Tibial nerve (tissue), 4 donors: ENCODE results near the gene GRIA1. TPM values are rescaled to one million over a fixed set of nuclear protein-coding genes. Genes with fewer than 3 reads are reported as not detected.

Experiments used
- DNase-seq, 2 donors: peaks; one replicate each; pipeline ENCODE4 v3.0.0-alpha.2; 2019; ENCODE audit warnings: low spot score in 2 of 2
- H3K27ac ChIP-seq, 4 donors: fragments of 200-600 bp; sonication (generic) in 3 of 4; one replicate each; pipeline ENCODE4 v1.5.1; 2017 to 2019; ENCODE audit warnings: mild to moderate bottlenecking in 1 of 4
- H3K27me3 ChIP-seq, 2 donors: fragments of 200-600 bp; sonication (generic) in 1 of 2; one replicate each; pipeline versions ENCODE4 v1.5.1 to v1.6.0; 2017 to 2019
- H3K36me3 ChIP-seq, 3 donors: fragments of 200-600 bp; sonication (generic); one replicate each; pipeline ENCODE4 v1.5.1; 2018 to 2019
- H3K4me1 ChIP-seq, 4 donors: fragments of 200-600 bp; sonication (generic) in 3 of 4; one replicate each; pipeline ENCODE4 v1.5.1; 2017 to 2019
- H3K4me3 ChIP-seq, 4 donors: fragments of 200-600 bp; sonication (generic) in 3 of 4; one replicate each; pipeline ENCODE4 v1.5.1; 2017 to 2019; ENCODE audit warnings: mild to moderate bottlenecking in 1 of 4, moderate library complexity in 1 of 4
- H3K9me3 ChIP-seq, 4 donors: fragments of 200-600 bp; sonication (generic) in 3 of 4; one replicate each; pipeline ENCODE4 v1.5.1; 2017 to 2019
- EP300 ChIP-seq, 2 donors: sonication (generic); formaldehyde crosslinking; IDR thresholded peaks; one replicate each; pipeline ENCODE4 v1.6.1; 2017; ENCODE audit warnings: antibody characterized with exemption in 2 of 2, mild to moderate bottlenecking in 1 of 2
- POLR2A ChIP-seq, 2 donors: fragments of 450-650 bp; IDR thresholded peaks; one replicate each; pipeline ENCODE4 v1.6.1; 2017; ENCODE audit warnings: antibody characterized with exemption in 2 of 2, mild to moderate bottlenecking in 2 of 2, moderate library complexity in 2 of 2
- WGBS, 2 donors: methylation state at CpG; one replicate each; pipeline ENCODE4 v1.1.5; 2018; 5-methylcytosine and 5-hydroxymethylcytosine counted together
- total RNA-seq, 4 donors: library from RNA; depleted of rRNA; stranded (reverse); fragments of >200 nt; gene quantifications; one replicate each; pipeline ENCODE4 v1.1.0, GENCODE V29; 2016
- TF ChIP-seq, protein P1 (sequence below), 5 experiments: fragments of 200-600 bp in 3 of 5; fragments of 450-650 bp in 2 of 5; sonication (generic) in 3 of 5; IDR thresholded peaks; one replicate each; pipeline ENCODE4 v1.5.1; 2016 to 2019; ENCODE audit warnings: antibody characterized with exemption in 5 of 5, mild to moderate bottlenecking in 3 of 5, moderate library complexity in 2 of 5

GRIA1 gene
- total RNA-seq, 4 donors from 2014 or later: 1.2 to 2.1 (median 1.5) TPM

DNA sequence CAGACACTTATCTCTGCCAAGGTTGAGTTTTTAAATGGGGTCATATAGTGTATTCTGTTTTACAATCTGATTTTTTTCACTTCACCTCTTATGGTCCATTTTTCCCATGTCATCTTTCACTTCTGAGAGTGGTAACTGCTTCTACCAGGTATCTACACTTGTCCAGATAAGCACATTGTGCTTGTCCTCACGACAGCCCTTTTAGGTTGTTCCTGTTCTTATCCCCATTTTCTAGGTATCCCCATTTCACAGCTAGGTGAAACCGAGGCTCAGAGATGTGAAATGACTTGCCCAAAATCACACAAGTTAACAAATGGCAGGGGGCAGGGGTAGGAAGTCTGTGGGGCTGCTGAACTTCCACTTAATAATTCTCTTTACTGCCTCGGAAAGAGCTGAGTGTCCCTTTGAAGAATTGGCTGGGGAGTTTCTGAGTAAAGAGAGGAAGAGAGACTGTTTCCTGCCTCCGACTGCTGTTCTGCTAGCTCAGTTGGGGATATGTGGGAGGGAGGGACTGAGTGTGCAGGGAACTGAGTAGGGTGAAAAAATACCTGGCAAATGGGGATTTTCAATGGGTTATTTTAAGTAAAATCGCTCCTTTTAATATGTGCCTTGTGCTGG, 255.4 kb downstream of the GRIA1 start:
- Histone ChIP-seq H3K4me3 (no peak overlapping the region), H3K9me3 (no peaks in the 10 kb centered on the region), H3K27me3 (no peaks in the 10 kb centered on the region), H3K36me3 (no peaks in the 10 kb centered on the region), H3K27ac (no peak overlapping the region), H3K4me1 (no peaks in the 10 kb centered on the region)
- 41 to 50% methylated on average over 5 of the region's 5 CpGs for WGBS, 2 donors
- TF ChIP-seq EP300 (IDR thresholded peaks at IDR 0.05) (no peak), POLR2A (IDR thresholded peaks at IDR 0.05) (no peak)
- TF ChIP-seq, protein P1, sequence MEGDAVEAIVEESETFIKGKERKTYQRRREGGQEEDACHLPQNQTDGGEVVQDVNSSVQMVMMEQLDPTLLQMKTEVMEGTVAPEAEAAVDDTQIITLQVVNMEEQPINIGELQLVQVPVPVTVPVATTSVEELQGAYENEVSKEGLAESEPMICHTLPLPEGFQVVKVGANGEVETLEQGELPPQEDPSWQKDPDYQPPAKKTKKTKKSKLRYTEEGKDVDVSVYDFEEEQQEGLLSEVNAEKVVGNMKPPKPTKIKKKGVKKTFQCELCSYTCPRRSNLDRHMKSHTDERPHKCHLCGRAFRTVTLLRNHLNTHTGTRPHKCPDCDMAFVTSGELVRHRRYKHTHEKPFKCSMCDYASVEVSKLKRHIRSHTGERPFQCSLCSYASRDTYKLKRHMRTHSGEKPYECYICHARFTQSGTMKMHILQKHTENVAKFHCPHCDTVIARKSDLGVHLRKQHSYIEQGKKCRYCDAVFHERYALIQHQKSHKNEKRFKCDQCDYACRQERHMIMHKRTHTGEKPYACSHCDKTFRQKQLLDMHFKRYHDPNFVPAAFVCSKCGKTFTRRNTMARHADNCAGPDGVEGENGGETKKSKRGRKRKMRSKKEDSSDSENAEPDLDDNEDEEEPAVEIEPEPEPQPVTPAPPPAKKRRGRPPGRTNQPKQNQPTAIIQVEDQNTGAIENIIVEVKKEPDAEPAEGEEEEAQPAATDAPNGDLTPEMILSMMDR (IDR thresholded peaks at IDR 0.05): no peak
- no peak for DNase-seq

GRCh38 chr5:153746440-153746839, 256.0 kb downstream of the GRIA1 start:
- Histone ChIP-seq H3K27ac (no peak overlapping the region), H3K9me3 (no peaks in the 10 kb centered on the region), H3K4me3 (no peak overlapping the region), H3K4me1 (no peaks in the 10 kb centered on the region), H3K27me3 (no peaks in the 10 kb centered on the region), H3K36me3 (no peaks in the 10 kb centered on the region)
- TF ChIP-seq POLR2A (IDR thresholded peaks at IDR 0.05): no peak
- TF ChIP-seq, protein P1 (IDR thresholded peaks at IDR 0.05): no peak
- TF ChIP-seq EP300 (IDR thresholded peaks at IDR 0.05): no peak
- DNase-seq: no peak
- 60 to 64% methylated on average over 3 of the region's 3 CpGs for WGBS, 2 donors

DNA sequence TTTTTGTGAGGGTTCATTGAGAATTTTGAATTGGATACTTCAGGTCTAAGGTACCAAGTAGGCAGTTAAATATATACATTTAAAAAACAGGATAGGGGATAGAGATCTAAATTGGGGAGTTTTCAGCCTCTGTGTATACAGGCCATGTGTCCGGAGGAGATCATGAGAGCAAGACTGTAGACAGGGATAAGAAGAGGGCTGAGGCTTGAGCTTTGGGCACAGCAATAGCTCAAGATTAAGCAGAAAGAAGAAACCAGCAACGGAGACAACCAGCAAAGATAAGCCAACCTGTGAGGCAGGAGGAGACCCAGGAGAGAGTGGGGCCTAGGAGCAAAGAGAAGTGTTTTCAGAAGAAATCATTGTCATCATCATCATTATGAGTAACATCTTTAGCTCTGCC, 258.4 kb downstream of the GRIA1 start:
- H3K4me3 ChIP-seq: no peak overlapping the region
- WGBS, 2 donors: 92 to 96% methylated on average over 2 of the region's 2 CpGs
- no peaks in the 10 kb centered on the region for H3K27me3 ChIP-seq
- DNase-seq: no peak
- H3K4me1 ChIP-seq: peaks cover 0 to 6% (median 0%) of the 10 kb centered on the region in 4 donors
- no peaks in the 10 kb centered on the region for H3K9me3 ChIP-seq
- TF ChIP-seq POLR2A (IDR thresholded peaks at IDR 0.05): no peak
- no peak for TF ChIP-seq EP300 (IDR thresholded peaks at IDR 0.05)
- TF ChIP-seq, protein P1 (IDR thresholded peaks at IDR 0.05): no peak
- no peak overlapping the region for H3K27ac ChIP-seq
- no peaks in the 10 kb centered on the region for H3K36me3 ChIP-seq

- Histone ChIP-seq H3K4me1 (peaks cover 0 to 8% (median 0%) of the 10 kb centered on the region in 4 donors), H3K9me3 (no peaks in the 10 kb centered on the region), H3K27ac (no peak overlapping the region), H3K36me3 (no peaks in the 10 kb centered on the region), H3K27me3 (no peaks in the 10 kb centered on the region), H3K4me3 (no peak overlapping the region)
- TF ChIP-seq, protein P1 (IDR thresholded peaks at IDR 0.05): no peak
- TF ChIP-seq POLR2A (IDR thresholded peaks at IDR 0.05): no peak
- TF ChIP-seq EP300 (IDR thresholded peaks at IDR 0.05): no peak
- WGBS, 2 donors: 43 to 46% methylated on average over 4 of the region's 4 CpGs
- DNase-seq: no peak
Observed at GRCh38 chr5:153749960-153750359, 259.5 kb downstream of the GRIA1 start.

GRCh38 chr5:153751251-153751650, 260.8 kb downstream of the GRIA1 start:
- H3K27ac ChIP-seq: no peak overlapping the region
- H3K9me3 ChIP-seq: peaks cover 0 to 3% (median 0%) of the 10 kb centered on the region in 4 donors
- WGBS, 2 donors: 66 to 70% methylated on average over 3 of the region's 3 CpGs
- no peaks in the 10 kb centered on the region for H3K27me3 ChIP-seq
- no peaks in the 10 kb centered on the region for H3K36me3 ChIP-seq
- TF ChIP-seq POLR2A (IDR thresholded peaks at IDR 0.05) (no peak), EP300 (IDR thresholded peaks at IDR 0.05) (no peak)
- TF ChIP-seq, protein P1 (IDR thresholded peaks at IDR 0.05): no peak
- no peak for DNase-seq
- peaks cover 0 to 8% (median 0%) of the 10 kb centered on the region in 4 donors for H3K4me1 ChIP-seq
- H3K4me3 ChIP-seq: no peak overlapping the region
